ENCODE data around the gene GATAD2B.

- TF ChIP-seq CTCF (IDR thresholded peaks at IDR 0.05) (no peak), POLR2A (IDR thresholded peaks at IDR 0.05) (no peak)
These were observed 49.8 kb downstream of the GATAD2B start for GRCh38 chr1:153872934-153873333.

All from thyroid gland (tissue), 4 donors.